Suprapubic skin (tissue), 4 donors: ENCODE data around the gene TIPIN. TPM values are rescaled to one million over a fixed set of nuclear protein-coding genes. Genes with fewer than 3 reads are reported as not detected.
"Not testable (repeated sequence)": the region's sequence is repeated elsewhere in the genome, so short reads cannot be mapped to it uniquely, and the experiment has no call there.

Source experiments
- DNase-seq, 2 donors: peaks; one replicate each; pipeline ENCODE4 v3.0.0-alpha.2; 2019; ENCODE audit warnings: low spot score in 2 of 2
- H3K27ac ChIP-seq: fragments of 200-600 bp; sonication (generic); one replicate; pipeline ENCODE4 v1.5.1; 2019
- H3K27me3 ChIP-seq: fragments of 200-600 bp; sonication (generic); one replicate; pipeline ENCODE4 v1.5.1; 2019
- H3K36me3 ChIP-seq: fragments of 200-600 bp; sonication (generic); one replicate; pipeline ENCODE4 v1.5.1; 2019
- H3K4me1 ChIP-seq: fragments of 200-600 bp; sonication (generic); one replicate; pipeline ENCODE4 v1.5.1; 2019
- H3K4me3 ChIP-seq: fragments of 200-600 bp; sonication (generic); one replicate; pipeline ENCODE4 v1.5.1; 2019; ENCODE audit warnings: mild to moderate bottlenecking
- H3K9me3 ChIP-seq: fragments of 200-600 bp; sonication (generic); one replicate; pipeline ENCODE4 v1.5.1; 2019
- EP300 ChIP-seq: sonication (generic); formaldehyde crosslinking; IDR thresholded peaks from one replicate; pipeline ENCODE4 v1.6.1; 2017; ENCODE audit warnings: antibody characterized with exemption
- POLR2A ChIP-seq, 2 donors: fragments of 450-650 bp; IDR thresholded peaks; one replicate each; pipeline ENCODE4 v1.6.1; 2017; ENCODE audit warnings: antibody characterized with exemption in 2 of 2, mild to moderate bottlenecking in 2 of 2, moderate library complexity in 2 of 2
- POLR2AphosphoS5 ChIP-seq, 3 donors: sonication (generic); formaldehyde crosslinking; IDR thresholded peaks; one replicate each; pipeline ENCODE4 v1.6.1; 2017; ENCODE audit warnings: antibody characterized with exemption in 3 of 3
- WGBS: methylation state at CpG from one replicate; pipeline ENCODE4 v1.1.5; 2018; 5-methylcytosine and 5-hydroxymethylcytosine counted together
- total RNA-seq, 4 donors: library from RNA; depleted of rRNA; stranded (reverse); fragments of >200 nt; gene quantifications; one replicate each; pipeline ENCODE4 v1.1.0, GENCODE V29; 2016
- TF ChIP-seq, protein P1 (sequence below), 2 donors: fragments of 200-600 bp in 1 of 2; fragments of 450-650 bp in 1 of 2; sonication (generic) in 1 of 2; IDR thresholded peaks; one replicate each; pipeline ENCODE4 v1.5.1; 2016 to 2019; ENCODE audit warnings: antibody characterized with exemption in 2 of 2, mild to moderate bottlenecking in 1 of 2, moderate library complexity in 1 of 2

TIPIN gene
- total RNA-seq, 4 donors from 2014 or later = 4.8 to 8.2 (median 7.0) TPM

DNA sequence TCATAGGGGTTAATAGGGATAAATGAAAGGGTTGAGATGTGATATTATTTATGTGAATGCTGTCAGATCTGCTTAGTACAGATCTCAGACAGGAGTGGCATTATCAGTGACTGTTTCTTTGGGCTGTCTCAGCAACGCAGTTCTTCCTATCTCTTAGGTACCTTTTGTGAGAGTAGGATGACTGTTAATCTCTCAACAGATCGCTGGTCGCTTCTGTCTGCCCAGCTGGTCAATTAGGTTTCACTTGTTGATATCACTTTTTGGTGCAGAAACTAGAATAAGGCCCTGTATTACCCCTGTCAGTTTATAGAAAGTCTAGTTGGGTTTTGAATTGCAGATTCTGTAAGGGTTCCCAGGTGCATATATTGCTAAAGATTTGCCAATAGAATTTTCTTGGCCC lies 46.7 kb downstream of the TIPIN start:
- no peak for TF ChIP-seq EP300
- TF ChIP-seq, protein P1, sequence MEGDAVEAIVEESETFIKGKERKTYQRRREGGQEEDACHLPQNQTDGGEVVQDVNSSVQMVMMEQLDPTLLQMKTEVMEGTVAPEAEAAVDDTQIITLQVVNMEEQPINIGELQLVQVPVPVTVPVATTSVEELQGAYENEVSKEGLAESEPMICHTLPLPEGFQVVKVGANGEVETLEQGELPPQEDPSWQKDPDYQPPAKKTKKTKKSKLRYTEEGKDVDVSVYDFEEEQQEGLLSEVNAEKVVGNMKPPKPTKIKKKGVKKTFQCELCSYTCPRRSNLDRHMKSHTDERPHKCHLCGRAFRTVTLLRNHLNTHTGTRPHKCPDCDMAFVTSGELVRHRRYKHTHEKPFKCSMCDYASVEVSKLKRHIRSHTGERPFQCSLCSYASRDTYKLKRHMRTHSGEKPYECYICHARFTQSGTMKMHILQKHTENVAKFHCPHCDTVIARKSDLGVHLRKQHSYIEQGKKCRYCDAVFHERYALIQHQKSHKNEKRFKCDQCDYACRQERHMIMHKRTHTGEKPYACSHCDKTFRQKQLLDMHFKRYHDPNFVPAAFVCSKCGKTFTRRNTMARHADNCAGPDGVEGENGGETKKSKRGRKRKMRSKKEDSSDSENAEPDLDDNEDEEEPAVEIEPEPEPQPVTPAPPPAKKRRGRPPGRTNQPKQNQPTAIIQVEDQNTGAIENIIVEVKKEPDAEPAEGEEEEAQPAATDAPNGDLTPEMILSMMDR (IDR thresholded peaks at IDR 0.05) = no peak
- TF ChIP-seq POLR2AphosphoS5 (IDR thresholded peaks at IDR 0.05) = no peak
- no peak for TF ChIP-seq POLR2A (IDR thresholded peaks at IDR 0.05)
- Histone ChIP-seq H3K9me3 (no peaks in the 10 kb centered on the region), H3K4me1 (no peaks in the 10 kb centered on the region), H3K27me3 (no peaks in the 10 kb centered on the region), H3K4me3 (no peak overlapping the region), H3K27ac (no peak overlapping the region), H3K36me3 (peaks cover 82% of the 10 kb centered on the region)
- WGBS = 79% methylated on average over 3 of the region's 3 CpGs
- DNase-seq = no peak

DNA sequence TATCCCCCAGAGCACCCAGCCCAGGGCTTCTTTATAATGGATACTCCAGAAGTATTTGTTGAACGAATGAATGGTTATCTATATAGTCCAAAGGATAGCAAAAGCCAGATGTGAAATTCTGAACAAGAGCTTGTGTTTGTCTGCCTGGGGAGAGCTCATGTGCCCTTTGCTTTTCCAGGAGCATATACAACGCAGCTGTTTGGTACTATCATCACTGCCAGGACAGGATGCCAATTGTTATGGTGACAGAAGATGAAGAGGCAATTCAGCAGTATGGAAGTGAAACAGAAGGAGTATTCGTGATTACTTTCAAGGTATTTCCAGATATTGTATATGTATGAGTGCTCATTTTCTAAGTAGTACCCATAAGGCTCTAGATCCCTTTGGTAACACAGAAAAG lies 48.0 kb downstream of the TIPIN start:
- Histone ChIP-seq H3K27me3 (no peaks in the 10 kb centered on the region), H3K9me3 (no peaks in the 10 kb centered on the region), H3K36me3 (peaks cover 70% of the 10 kb centered on the region), H3K27ac (no peak overlapping the region), H3K4me3 (no peak overlapping the region), H3K4me1 (no peaks in the 10 kb centered on the region)
- no peak for DNase-seq
- WGBS = 96% methylated on average over 3 of the region's 3 CpGs
- TF ChIP-seq EP300 (no peak), POLR2AphosphoS5 (IDR thresholded peaks at IDR 0.05) (no peak), POLR2A (IDR thresholded peaks at IDR 0.05) (no peak)
- TF ChIP-seq, protein P1 (IDR thresholded peaks at IDR 0.05) = no peak

DNA sequence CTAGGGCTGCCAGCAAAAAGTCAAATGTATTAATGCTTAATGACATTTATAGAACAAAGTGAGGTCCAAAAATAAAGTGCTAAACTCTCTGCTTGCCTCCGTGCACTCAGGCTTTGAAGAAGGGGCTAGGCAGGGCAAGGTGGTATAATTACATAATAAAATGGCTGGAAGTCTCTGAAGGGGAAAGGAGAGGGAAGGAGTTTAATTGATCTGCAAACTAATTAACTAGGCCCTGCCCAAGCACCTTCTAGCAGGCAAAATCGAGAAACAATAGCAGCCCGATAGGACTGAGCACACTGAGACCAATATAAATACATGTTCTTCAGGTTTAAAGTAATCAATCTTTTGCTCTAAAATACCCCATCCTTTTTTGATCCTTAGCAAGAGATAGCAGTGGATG lies 50.1 kb downstream of the TIPIN start:
- no peak for DNase-seq
- Histone ChIP-seq H3K9me3 (no peaks in the 10 kb centered on the region), H3K27ac (no peak overlapping the region), H3K36me3 (peaks cover 49% of the 10 kb centered on the region), H3K4me1 (no peaks in the 10 kb centered on the region), H3K27me3 (no peaks in the 10 kb centered on the region), H3K4me3 (no peak overlapping the region)
- WGBS = 83% methylated on average over 3 of the region's 3 CpGs
- no peak for TF ChIP-seq POLR2AphosphoS5 (IDR thresholded peaks at IDR 0.05)
- TF ChIP-seq POLR2A (IDR thresholded peaks at IDR 0.05) = no peak
- TF ChIP-seq, protein P1 (IDR thresholded peaks at IDR 0.05) = no peak
- TF ChIP-seq EP300 = no peak

DNA sequence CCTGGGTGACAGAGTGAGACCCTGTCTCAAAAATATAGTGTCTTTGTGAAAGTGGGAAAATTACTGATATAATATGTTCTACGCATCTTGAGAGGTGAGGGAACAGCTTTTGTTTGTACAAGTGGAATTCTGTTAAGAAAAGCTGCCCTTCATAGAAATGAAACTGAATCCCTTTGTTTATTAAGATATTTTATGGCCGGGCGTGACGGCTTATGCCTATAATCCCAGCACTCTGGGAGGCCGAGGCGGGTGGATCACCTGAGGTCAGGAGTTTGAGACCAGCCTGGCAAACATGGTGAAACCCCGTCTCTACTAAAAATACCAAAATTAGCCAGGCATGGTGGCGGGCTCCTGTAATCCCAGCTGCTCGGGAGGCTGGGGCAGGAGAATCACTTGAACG lies 52.1 kb downstream of the TIPIN start:
- DNase-seq, H3K4me3 ChIP-seq, H3K27me3 ChIP-seq, H3K27ac ChIP-seq, H3K9me3 ChIP-seq, H3K4me1 ChIP-seq: not testable (repeated sequence)
- 94% methylated on average over 10 of the region's 10 CpGs for WGBS
- peaks cover 38% of the 10 kb centered on the region for H3K36me3 ChIP-seq

DNA sequence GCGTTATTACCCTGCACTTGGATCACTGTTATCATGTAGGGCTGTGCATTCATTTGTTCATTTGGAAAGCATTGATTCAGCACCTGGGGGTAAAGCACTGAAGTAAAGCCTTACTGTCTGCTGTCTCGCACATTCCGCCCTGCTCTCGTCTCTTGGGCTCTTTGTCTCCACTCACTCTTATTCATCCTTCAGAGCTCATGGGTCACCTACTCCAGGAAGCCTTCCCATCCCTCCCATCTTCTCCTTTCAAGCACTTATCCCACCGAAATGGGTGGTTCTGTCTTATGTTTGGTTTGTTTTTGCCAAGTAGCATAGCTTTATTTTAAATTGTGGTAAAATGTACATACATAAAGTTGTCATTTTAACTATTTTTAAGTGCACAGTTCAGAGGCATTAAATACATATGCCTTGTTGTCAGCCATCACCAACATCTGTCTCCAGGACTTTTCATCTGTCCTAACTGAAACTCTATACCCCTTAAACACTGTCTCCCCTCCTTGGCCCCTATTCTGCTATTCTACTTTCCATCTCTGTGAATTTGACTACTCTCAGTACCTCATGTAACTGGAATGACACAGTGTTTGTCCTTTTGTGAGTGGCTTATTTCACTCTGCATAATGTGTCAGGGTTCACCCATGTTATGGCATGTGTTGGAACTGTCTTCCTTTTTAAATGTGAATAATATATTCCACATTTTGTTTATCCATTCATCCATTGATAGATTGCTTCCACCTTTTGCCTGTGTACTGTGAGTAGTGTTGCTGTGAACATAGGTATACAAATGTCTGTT lies 53.8 kb downstream of the TIPIN start:
- Histone ChIP-seq H3K4me3 (no peak overlapping the region), H3K27ac (no peak overlapping the region), H3K27me3 (no peaks in the 10 kb centered on the region), H3K4me1 (no peaks in the 10 kb centered on the region), H3K9me3 (no peaks in the 10 kb centered on the region), H3K36me3 (peaks cover 31% of the 10 kb centered on the region)
- no peak for DNase-seq
- 89% methylated on average over 5 of the region's 5 CpGs for WGBS
- TF ChIP-seq POLR2A (IDR thresholded peaks at IDR 0.05) (no peak), POLR2AphosphoS5 (IDR thresholded peaks at IDR 0.05) (no peak), EP300 (no peak)
- TF ChIP-seq, protein P1 (IDR thresholded peaks at IDR 0.05) = no peak
